HG02943 (cell line): ENCODE results near the gene GPRC6A.

ENCODE experiments used
- ATAC-seq: cut with Tn5 transposase; IDR thresholded peaks from one replicate; pipeline ENCODE4 v1.9.1; 2021; ENCODE audit warnings: mild to moderate bottlenecking, low read depth, moderate library complexity; ENCODE audit not compliant: unreplicated experiment

GPRC6A gene

DNA sequence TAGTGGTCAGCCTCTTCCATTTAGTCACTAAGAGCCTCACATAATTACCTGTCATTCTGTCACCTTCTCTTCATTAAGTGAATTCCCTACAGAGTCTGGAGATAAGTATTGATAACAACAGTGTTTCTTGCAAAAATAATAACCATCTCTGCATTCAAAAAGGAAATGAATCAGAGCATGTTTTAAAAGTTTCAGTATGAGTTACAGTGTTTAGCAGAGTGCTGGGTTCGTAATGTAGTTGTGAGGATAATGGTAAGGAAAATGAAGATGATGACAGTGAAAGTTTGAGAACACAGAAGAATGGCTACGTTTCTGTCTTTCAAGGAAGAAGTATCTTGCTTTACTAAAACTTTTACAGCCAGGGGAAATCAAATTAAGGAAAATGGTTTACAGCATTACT lies 31.3 kb downstream of the GPRC6A start:
- no peak for ATAC-seq

DNA sequence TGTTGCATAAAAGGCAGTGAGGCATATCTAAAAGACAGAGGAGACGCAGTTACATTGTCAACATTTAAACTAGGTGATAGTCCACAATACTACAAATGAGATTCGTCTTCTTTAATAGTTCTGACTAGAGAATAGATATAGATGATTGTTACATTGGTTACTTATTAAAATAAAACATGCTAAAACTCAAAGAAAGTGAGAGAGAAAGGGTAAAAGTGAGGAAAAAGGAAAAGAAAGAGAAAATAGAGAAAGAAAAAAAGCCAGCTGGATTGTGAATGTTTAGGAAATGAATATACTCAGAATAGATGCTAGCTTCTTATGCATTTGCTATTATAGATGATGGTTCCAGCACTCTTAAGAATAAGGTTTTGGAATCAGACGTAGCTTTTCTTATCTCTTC lies 35.7 kb downstream of the GPRC6A start:
- ATAC-seq: no peak

DNA sequence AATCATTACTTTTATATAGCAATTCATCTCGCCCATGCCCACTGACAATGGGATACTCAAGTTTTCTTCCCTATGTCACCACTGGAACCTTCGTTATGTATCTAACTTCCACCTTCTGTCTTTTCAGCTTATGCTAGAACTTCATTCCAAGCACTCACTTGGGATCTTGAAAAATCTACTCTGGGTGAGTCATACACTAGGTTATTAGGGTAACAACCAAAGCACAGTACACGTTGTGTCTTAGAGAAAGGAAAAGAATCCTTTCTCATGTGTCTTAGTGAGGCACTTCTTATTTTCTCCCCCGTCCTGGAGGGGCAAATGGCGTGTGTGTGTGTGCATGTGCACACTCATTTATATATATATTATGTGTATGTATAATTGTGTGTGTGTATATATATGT lies 45.0 kb downstream of the GPRC6A start:
- ATAC-seq: no peak

DNA sequence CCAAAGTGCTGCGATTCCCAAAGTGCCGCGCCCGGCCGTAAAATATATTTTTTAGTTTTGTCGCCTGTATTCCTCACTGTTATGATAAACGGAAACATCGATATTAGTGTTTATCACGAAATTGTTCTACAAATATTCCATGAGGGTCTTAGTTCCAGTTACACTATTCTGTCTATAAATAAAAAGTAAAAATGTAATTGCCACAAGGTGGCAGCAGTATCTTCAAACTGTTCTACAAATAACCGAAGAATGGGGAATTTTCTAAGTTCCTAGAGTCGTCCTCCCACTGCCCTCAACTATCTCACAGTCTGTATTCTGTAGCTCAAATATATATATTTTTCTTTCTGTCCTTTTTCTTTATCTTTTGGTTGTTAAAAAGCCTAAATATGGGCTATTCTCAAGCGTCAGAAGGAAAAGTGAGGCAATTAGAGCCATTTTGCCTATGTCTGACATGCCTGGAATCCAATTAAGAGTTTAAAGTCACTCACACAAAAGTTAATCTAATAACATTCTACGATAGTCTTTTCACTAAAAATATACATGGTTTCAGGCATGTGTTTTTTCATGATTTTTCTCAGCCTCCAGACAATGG lies 49.2 kb downstream of the GPRC6A start:
- no peak for ATAC-seq

DNA sequence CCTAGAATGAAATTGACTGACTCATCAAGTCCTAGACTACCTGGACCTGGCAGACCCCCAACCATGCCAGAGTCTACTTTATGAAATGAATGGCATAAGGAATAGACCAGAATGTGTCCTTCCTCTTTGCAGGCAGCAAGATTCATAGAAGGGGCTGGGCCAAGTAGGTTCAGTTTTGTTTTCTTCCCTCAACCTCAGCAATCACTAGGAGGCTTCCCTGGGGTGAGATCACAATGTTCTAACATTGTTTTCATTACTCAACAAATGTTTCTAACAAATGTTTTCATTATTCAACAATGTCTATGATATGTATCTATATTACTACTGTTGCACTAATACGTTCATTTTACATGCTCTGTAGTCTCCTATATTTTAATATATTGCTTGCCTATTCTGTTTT lies 55.0 kb downstream of the GPRC6A start:
- ATAC-seq: no peak

DNA sequence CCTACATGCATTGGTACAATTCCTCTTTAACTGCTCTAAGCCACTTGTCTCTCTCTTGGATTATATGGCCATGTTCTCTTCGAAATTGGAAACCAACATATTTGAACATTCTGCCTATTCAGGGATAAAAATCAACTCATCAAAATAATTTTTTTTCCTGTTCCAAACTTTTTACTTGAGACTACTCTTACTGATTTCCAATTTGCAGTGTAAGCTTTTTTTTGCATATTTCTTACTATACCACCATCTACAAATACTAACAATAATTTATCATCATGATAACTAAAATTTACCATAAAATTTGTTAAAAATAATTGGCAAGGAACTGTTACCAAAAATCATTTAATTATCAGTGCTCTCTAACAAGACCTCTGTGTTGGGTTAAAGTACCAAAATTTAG lies 56.4 kb downstream of the GPRC6A start:
- ATAC-seq: no peak

DNA sequence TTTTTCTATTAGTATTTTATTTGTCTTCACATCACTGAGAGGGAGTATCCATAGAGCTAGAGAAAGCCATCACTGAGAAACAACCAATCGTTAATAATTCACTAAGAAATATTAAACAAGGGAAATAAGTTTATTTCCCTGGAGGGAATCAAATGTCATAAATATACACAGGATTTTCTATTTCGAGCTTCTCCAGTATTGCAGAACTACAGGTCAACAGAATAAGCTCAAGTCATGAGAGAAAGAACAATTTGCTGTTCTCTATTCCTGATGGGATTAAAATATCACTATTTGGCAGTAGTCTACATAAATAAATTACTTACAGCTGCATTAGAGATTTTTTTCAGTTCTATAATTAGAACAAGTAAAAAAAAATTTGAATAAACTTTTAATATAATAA lies 61.2 kb downstream of the GPRC6A start:
- ATAC-seq: no peak

DNA sequence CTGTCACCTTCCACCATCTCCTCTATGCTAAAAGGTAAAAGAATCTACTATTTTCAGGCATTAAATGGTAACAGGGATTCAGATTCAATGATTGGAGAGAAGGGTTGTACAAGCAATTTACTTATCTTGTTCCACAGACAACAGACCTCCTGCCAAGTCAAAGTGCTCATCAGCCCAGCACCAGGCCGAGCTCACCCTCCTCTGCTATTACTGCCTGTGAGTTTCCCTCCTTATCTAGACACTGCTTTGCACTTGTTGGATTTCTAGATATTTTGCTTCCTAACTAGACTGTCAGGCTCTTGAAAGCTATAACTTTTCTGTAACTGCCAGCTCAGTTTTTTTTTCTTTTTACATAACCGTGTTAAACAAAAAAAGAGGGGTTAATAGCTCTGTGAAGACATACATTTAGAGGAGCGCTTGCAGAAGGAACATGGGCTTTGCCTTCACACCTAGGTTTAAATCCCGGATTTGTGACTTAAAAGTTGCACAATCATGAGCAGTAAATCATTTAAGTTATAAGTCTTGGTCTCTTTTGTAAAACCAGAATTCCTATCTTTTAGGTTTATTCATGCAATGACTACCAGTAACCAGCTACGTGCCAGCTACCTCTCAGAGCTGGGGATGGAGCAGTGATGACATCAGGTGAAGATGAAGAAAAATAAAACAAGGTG lies 62.2 kb downstream of the GPRC6A start:
- ATAC-seq: no peak

DNA sequence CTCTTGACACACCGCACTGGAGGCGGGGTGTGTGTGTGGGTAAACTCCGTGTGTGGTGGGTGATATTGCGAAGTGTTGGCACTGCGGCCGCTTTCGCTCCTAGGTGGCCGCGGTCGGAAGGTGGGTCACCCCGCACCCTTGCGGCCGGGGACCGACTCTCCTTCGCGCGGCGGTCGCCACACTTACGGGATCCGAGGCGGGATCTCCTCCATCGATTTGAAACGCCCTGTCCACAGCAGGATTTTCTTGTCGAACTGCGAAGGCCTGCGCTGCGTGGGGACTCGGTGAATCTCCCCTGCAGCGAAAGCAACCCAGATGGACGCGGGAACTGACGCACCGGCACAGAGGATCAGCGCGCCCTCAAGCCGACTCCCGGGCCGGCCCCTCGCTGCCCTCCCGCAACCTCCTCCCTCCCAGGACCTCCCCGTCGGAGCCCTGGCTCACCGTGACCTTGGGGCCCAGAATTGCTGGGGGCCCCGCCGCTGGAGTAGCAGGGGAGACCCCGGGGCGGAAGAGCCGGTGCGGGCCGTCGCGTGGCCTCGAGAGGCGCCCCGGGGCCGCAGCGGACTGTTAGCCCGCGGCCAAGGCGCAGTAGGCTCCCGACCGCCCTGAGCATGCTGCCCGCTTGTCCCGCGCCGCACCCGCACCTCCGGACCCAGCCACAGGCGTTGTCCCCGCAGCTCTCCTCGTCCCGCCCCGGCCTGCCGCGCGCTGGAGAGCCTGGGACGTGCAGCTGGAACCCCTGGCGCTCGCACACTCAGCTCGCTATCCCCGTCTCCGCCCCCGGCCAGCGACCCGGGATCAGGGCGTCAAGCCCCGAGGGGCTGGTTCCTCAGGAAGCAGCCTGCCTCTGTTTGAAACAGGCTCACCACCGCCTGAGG lies 63.7 kb downstream of the GPRC6A start, which contains the start of gene FAM162B:
Gene FAM162B (minus strand): TSS at position 759 of the 881 bp plus-strand sequence. CDS start 143 bp downstream, at position 616.
- no peak for ATAC-seq

DNA sequence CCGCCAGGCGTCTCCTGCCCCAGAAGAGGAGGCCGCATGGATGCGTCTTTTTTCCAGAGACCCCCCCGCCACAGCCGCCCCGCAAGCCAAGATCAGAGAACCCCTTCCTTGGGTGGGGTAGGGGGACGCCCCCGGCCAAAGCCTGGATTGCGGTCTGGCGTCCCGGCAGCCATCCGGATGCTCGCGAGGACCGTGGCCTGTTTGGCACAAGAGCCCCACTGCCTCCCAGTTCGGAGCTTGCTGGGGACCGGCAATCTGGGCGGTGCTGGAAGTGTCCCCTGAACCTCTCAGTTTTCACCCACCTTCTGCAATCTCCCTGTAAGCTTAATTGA lies 64.3 kb downstream of the GPRC6A start:
- no peak for ATAC-seq

DNA sequence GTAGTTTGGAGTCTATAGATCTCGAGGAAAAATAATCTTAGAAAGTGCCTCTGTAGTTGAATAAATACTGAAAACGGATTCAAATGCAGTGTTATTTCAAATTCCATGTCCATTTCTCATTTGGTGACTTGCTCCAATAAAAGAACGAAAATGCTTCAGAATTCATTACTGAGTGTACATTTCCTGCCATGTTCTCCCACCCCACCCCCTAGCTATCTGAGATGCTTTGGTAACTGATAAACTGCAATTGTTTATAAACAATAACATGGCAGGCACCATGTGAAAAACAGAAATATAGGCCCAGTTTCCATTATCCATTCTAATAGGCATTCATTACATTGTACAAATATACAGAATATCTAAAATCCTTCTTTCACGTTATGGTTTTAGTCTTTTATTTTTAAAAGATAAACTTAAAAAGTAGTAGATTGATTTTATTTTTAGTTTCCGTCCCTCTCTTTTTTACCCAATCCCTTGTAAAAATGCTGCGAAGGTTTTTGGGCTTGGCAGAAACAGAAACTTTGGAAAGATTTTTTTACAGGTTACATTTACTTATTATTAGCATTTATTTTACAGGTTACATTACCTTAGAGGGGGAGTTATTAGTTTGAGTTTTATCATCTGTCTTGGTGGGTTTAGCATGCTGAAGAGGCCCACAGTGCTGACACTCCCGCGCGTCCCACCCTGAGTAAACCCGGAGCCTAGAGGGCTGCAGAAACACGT lies 64.8 kb downstream of the GPRC6A start:
- ATAC-seq: no peak

DNA sequence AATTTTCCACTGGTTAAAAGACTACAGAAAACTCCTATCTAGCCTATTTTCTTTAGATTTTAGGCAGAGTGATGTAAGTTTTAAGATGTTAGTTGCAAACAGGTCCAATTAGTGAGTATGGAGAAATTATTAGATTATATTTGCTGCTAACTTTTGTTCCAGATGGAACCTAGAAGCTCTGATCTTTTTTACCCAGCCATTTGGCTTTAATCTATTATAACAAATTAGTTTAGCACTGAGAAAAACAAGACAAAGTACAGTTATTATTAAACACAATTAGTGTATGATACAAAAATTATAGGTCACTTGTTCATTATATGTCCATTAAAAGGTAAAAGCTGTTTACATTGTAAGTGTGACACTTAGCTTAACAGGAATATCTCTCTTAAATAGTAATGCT lies 65.8 kb downstream of the GPRC6A start:
- no peak for ATAC-seq

DNA sequence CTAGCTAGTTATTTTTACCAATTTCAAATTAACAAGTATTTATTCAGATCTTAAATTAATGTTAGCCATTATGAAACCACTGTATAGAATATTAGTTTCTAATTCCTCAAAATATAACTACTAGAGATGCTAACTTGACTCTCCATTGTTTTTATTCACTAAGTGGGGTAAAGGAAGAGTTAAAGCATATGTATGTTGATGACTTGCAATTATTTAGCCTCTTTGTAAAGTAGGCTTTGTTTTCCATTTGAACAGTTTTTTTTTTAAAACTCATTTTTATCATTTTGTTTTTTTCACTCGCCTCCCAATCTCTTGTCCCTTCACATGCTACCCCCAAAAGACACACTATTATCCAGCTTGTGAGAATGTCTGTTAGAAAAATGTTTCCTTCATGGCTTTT lies 66.6 kb downstream of the GPRC6A start:
- ATAC-seq: no peak

DNA sequence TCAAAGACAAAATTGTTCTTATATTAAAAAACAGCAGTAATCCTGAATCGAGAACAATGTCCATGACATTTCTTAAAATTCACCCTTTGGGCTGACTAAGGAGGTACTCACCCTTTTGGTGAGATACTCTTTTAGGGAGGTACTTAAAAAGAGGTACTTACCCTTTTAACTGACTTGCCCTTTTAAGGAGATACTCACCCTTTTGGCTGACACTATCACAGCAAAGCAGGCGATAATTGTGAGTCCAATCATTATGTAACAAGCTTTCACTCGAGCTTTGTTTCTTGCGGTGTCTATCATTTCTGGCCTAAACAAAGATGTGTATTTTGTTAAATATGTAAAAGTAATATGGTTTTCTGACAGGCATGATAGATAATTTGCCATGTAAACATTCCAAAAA lies 67.1 kb downstream of the GPRC6A start:
- no peak for ATAC-seq

DNA sequence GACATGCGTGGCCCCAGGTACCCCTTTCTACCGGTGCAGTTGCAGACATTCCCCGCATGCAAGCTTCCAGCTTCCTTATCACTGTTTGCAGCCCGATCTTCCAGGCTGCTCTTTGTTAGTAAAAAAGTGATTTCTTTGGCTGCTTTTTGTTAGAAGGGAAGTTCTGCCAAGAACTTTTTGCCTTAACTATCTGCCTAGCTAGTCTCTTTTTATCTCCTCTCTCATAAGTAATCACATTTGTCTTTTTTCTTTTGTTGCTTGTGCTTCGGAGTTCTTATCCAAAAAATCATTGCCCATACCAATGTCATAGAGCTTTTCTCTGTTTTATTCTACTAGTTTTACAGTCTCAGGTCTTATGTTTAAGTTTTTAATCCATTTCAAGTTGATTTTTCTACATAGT lies 83.7 kb downstream of the GPRC6A start:
- ATAC-seq: no peak
